Measurements from ENCODE around the gene SLC24A1. TPM values are rescaled to one million over a fixed set of nuclear protein-coding genes. Genes with fewer than 3 reads are reported as not detected.
A peak's percentile ranks its signal among the peaks of the same experiment; 100 is the strongest.

SLC24A1 gene
- total and polyA plus RNA-seq, 7 experiments from 2014 or later: 1.9 to 5.6 (median 4.5) TPM

DNA sequence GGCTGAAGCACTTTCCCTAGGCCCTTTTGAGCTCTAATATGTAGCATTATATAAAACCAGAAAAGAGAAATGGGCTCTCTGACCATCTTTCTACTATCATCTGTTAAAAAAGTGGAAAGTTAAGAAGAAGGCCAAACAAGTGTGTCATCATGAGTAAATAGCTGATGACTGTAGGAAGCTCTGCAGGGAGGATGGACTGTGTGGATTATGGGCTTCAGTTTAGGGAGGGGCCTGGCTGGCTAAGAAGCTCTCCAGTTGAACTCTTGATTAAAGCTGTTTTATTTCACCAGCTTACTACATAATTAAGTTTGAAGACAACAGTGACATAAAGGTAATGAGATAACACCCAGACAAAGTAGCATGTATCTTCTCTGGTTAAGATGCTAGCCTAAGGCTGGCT, 41.5 kb upstream of the SLC24A1 start:
- Mint-ChIP-seq H3K36me3 (peaks cover 12 to 65% (median 37%) of the 10 kb centered on the region in 5 donors), H3K9me3 (no peaks in the 10 kb centered on the region), H3K27me3 (no peaks in the 10 kb centered on the region), H3K27ac (peak overlapping the region in 8 of 9 donors; percentile 67 to 84 (median 77)), H3K4me1 (peaks cover 8 to 31% (median 25%) of the 10 kb centered on the region in 7 donors), H3K4me3 (no peak overlapping the region)
- peaks cover 11 to 20% of the 10 kb centered on the region in 2 donors for H3K4me1 ChIP-seq (ENCODE audit: control insufficient read depth in 2 of 2, insufficient read depth in 2 of 2, low read length in 2 of 2)
- H3K36me3 ChIP-seq (ENCODE audit: control insufficient read depth in 2 of 3, insufficient read depth in 3 of 3, low read length in 3 of 3): peaks cover 6 to 35% (median 7%) of the 10 kb centered on the region in 3 experiments
- DNase-seq (no peak), ATAC-seq (no peak)
- H3K27ac ChIP-seq (ENCODE audit: low read depth, low read length): peak overlapping the region; percentile 56
- H3K27me3 ChIP-seq (ENCODE audit: control insufficient read depth in 2 of 2, insufficient read depth in 2 of 2, low read length in 2 of 2): no peaks in the 10 kb centered on the region
- CTCF ChIA-PET: no interaction called here
- no peak overlapping the region for H3K4me3 ChIP-seq (ENCODE audit: low read length)
- POLR2A ChIA-PET: no interaction called here
- H3K9me3 ChIP-seq (ENCODE audit: control insufficient read depth in 2 of 3, low read length in 3 of 3): no peaks in the 10 kb centered on the region
- intact Hi-C loops (cut with micrococcal nuclease): no loop called here

- H3K27ac ChIP-seq (ENCODE audit: low read depth, low read length): peak overlapping the region; percentile 61
- H3K36me3 ChIP-seq (ENCODE audit: control insufficient read depth in 2 of 3, insufficient read depth in 3 of 3, low read length in 3 of 3): peaks cover 6 to 32% (median 7%) of the 10 kb centered on the region in 3 experiments
- Mint-ChIP-seq H3K4me3 (peak overlapping the region in 9 of 10 donors; percentile 9 to 73 (median 67)), H3K27me3 (no peaks in the 10 kb centered on the region), H3K36me3 (peaks cover 7 to 57% (median 36%) of the 10 kb centered on the region in 5 donors), H3K27ac (peak overlapping the region; percentile 89 to 95 (median 93)), H3K9me3 (peaks cover 0 to 2% (median 0%) of the 10 kb centered on the region in 11 donors), H3K4me1 (peaks cover 11 to 50% (median 40%) of the 10 kb centered on the region in 7 donors)
- ChIA-PET CTCF (no interaction called here), POLR2A (no interaction called here)
- no peaks in the 10 kb centered on the region for H3K27me3 ChIP-seq (ENCODE audit: control insufficient read depth in 2 of 2, insufficient read depth in 2 of 2, low read length in 2 of 2)
- intact Hi-C loops (cut with micrococcal nuclease): loop anchor here in 1 of 2 donors (1.0 kb wide), 1 partner anchor 28 kb away; the partner anchor contains the start of gene INTS14
- peaks cover 11 to 20% of the 10 kb centered on the region in 2 donors for H3K4me1 ChIP-seq (ENCODE audit: control insufficient read depth in 2 of 2, insufficient read depth in 2 of 2, low read length in 2 of 2)
- DNase-seq (peak in 8 of 9 donors; percentile 28 to 69 (median 55)), ATAC-seq (peak; percentile 75)
- no peaks in the 10 kb centered on the region for H3K9me3 ChIP-seq (ENCODE audit: control insufficient read depth in 2 of 3, low read length in 3 of 3)
- H3K4me3 ChIP-seq (ENCODE audit: low read length): no peak overlapping the region
Observed at GRCh38 chr15:65583701-65584100, 38.0 kb upstream of the SLC24A1 start.

GRCh38 chr15:65584241-65584640, 37.5 kb upstream of the SLC24A1 start:
- no peaks in the 10 kb centered on the region for H3K27me3 ChIP-seq (ENCODE audit: control insufficient read depth in 2 of 2, insufficient read depth in 2 of 2, low read length in 2 of 2)
- intact Hi-C loops (cut with micrococcal nuclease): no loop called here
- peak overlapping the region; percentile 89 to 95 (median 93) for H3K27ac Mint-ChIP-seq
- DNase-seq (no peak), ATAC-seq (no peak)
- no peak overlapping the region for H3K4me3 ChIP-seq (ENCODE audit: low read length)
- H3K27ac ChIP-seq (ENCODE audit: low read depth, low read length): peak overlapping the region; percentile 61
- peaks cover 11 to 50% (median 40%) of the 10 kb centered on the region in 7 donors for H3K4me1 Mint-ChIP-seq
- peak overlapping the region in 9 of 10 donors; percentile 9 to 73 (median 67) for H3K4me3 Mint-ChIP-seq
- H3K9me3 ChIP-seq (ENCODE audit: control insufficient read depth in 2 of 3, low read length in 3 of 3): no peaks in the 10 kb centered on the region
- H3K9me3 Mint-ChIP-seq: peaks cover 0 to 2% (median 0%) of the 10 kb centered on the region in 11 donors
- POLR2A ChIA-PET: interaction anchor here (1.1 to 1.3 kb wide), 2 partner anchors 10 to 27 kb away, joined by 3 to 6 read pairs; partner anchors contain the start of gene INTS14
- peaks cover 6 to 27% (median 11%) of the 10 kb centered on the region in 3 experiments for H3K36me3 ChIP-seq (ENCODE audit: control insufficient read depth in 2 of 3, insufficient read depth in 3 of 3, low read length in 3 of 3)
- H3K36me3 Mint-ChIP-seq: peaks cover 7 to 54% (median 36%) of the 10 kb centered on the region in 5 donors
- peaks cover 11 to 20% of the 10 kb centered on the region in 2 donors for H3K4me1 ChIP-seq (ENCODE audit: control insufficient read depth in 2 of 2, insufficient read depth in 2 of 2, low read length in 2 of 2)
- CTCF ChIA-PET: no interaction called here
- H3K27me3 Mint-ChIP-seq: no peaks in the 10 kb centered on the region

DNA sequence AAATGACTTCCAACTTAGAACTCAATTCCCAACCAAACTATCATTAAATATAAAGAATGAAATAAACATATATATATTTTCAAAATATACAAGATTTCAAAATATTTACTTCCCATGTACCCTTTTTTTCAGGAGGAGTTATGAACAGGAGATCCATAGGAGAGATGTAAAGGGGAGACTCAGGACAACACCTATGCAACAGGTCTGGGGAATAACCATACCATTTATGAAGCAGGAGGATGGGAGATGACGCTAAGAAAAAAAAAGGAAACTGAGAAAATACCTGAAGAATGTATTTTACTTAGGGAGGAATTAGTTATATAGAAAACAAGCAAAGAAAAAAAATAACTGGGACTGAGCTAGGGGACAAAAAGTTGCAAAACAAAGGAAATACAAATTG, 34.6 kb upstream of the SLC24A1 start:
- ATAC-seq (no peak), DNase-seq (no peak)
- intact Hi-C loops (cut with micrococcal nuclease): no loop called here
- no peak overlapping the region for H3K27ac ChIP-seq (ENCODE audit: low read depth, low read length)
- peaks cover 0 to 2% (median 0%) of the 10 kb centered on the region in 11 donors for H3K9me3 Mint-ChIP-seq
- H3K4me1 ChIP-seq (ENCODE audit: control insufficient read depth in 2 of 2, insufficient read depth in 2 of 2, low read length in 2 of 2): peaks cover 11 to 20% of the 10 kb centered on the region in 2 donors
- H3K27me3 ChIP-seq (ENCODE audit: control insufficient read depth in 2 of 2, insufficient read depth in 2 of 2, low read length in 2 of 2): no peaks in the 10 kb centered on the region
- peaks cover 12 to 56% (median 40%) of the 10 kb centered on the region in 7 donors for H3K4me1 Mint-ChIP-seq
- no peaks in the 10 kb centered on the region for H3K9me3 ChIP-seq (ENCODE audit: control insufficient read depth in 2 of 3, low read length in 3 of 3)
- H3K27ac Mint-ChIP-seq: peak overlapping the region in 7 of 9 donors; percentile 8 to 94 (median 62)
- no peaks in the 10 kb centered on the region for H3K27me3 Mint-ChIP-seq
- peaks cover 5 to 33% (median 18%) of the 10 kb centered on the region in 3 experiments for H3K36me3 ChIP-seq (ENCODE audit: control insufficient read depth in 2 of 3, insufficient read depth in 3 of 3, low read length in 3 of 3)
- no peak overlapping the region for H3K4me3 ChIP-seq (ENCODE audit: low read length)
- ChIA-PET CTCF (no interaction called here), POLR2A (no interaction called here)
- no peak overlapping the region for H3K4me3 Mint-ChIP-seq
- peaks cover 24 to 66% (median 53%) of the 10 kb centered on the region in 5 donors for H3K36me3 Mint-ChIP-seq

DNA sequence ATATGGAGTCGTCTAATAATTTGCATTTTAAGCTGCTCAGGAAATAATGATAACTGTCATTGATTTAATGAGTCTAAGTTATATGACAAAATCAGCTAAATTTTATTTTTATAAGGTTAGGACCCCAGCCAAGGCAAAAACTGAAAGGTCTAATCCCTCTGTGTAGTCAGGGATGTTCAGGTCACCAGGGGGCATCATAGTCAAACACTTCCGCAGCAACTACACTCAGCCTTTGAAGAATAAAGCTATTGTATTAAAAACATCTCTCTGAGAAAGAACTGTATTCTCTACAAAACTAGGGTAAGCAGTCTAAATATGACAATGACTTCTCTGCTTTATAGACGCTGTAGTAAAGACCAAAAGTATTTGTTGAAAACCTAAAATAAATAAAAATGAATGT, 25.8 kb upstream of the SLC24A1 start:
- Mint-ChIP-seq H3K4me3 (no peak overlapping the region), H3K4me1 (peaks cover 0 to 5% (median 0%) of the 10 kb centered on the region in 7 donors), H3K36me3 (peaks cover 10 to 43% (median 17%) of the 10 kb centered on the region in 5 donors), H3K9me3 (no peaks in the 10 kb centered on the region), H3K27me3 (no peaks in the 10 kb centered on the region), H3K27ac (no peak overlapping the region)
- no peaks in the 10 kb centered on the region for H3K4me1 ChIP-seq (ENCODE audit: control insufficient read depth in 2 of 2, insufficient read depth in 2 of 2, low read length in 2 of 2)
- H3K9me3 ChIP-seq (ENCODE audit: control insufficient read depth in 2 of 3, low read length in 3 of 3): no peaks in the 10 kb centered on the region
- intact Hi-C loops (cut with micrococcal nuclease): loop anchor here in 1 of 2 donors (2.0 kb wide), 1 partner anchor 261 kb away; no protein-coding TSS in a partner anchor
- CTCF ChIA-PET: interaction anchor here (1.1 kb wide), 1 partner anchor 902 kb away, joined by 4 read pairs; the partner anchor contains the start of gene SNAPC5
- POLR2A ChIA-PET: no interaction called here
- no peak overlapping the region for H3K27ac ChIP-seq (ENCODE audit: low read depth, low read length)
- H3K4me3 ChIP-seq (ENCODE audit: low read length): no peak overlapping the region
- H3K27me3 ChIP-seq (ENCODE audit: control insufficient read depth in 2 of 2, insufficient read depth in 2 of 2, low read length in 2 of 2): no peaks in the 10 kb centered on the region
- peak in 2 of 9 donors; percentile 13 to 26 for DNase-seq
- ATAC-seq: no peak
- peaks cover 19 to 81% (median 25%) of the 10 kb centered on the region in 3 experiments for H3K36me3 ChIP-seq (ENCODE audit: control insufficient read depth in 2 of 3, insufficient read depth in 3 of 3, low read length in 3 of 3)

DNA sequence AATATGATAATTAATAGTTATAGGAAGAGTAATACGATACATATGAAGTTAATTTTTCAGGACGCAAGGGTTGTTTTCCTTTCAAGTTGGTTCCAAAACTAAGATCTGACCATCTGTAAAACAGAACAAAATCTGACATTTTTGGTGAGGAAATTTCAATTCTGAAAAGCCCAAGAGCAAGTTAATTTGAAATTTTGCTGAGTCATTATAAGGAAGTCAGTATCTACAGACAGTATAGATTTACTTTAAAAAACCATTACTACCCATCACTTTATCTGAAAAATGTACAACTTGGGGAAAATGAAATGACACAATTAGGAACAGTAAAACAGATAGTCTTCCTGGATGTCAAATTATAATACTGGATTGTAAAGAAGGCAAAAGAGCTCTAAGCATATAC, 23.3 kb upstream of the SLC24A1 start:
- Histone ChIP-seq H3K4me1 (ENCODE audit: control insufficient read depth in 2 of 2, insufficient read depth in 2 of 2, low read length in 2 of 2) (no peaks in the 10 kb centered on the region), H3K36me3 (ENCODE audit: control insufficient read depth in 2 of 3, insufficient read depth in 3 of 3, low read length in 3 of 3) (peaks cover 13 to 76% (median 19%) of the 10 kb centered on the region in 3 experiments), H3K9me3 (ENCODE audit: control insufficient read depth in 2 of 3, low read length in 3 of 3) (no peaks in the 10 kb centered on the region), H3K27ac (ENCODE audit: low read depth, low read length) (no peak overlapping the region), H3K4me3 (ENCODE audit: low read length) (no peak overlapping the region), H3K27me3 (ENCODE audit: control insufficient read depth in 2 of 2, insufficient read depth in 2 of 2, low read length in 2 of 2) (no peaks in the 10 kb centered on the region)
- Mint-ChIP-seq H3K9me3 (no peaks in the 10 kb centered on the region), H3K27me3 (no peaks in the 10 kb centered on the region), H3K4me3 (no peak overlapping the region), H3K27ac (no peak overlapping the region), H3K36me3 (peaks cover 4 to 36% (median 13%) of the 10 kb centered on the region in 5 donors), H3K4me1 (peaks cover 0 to 5% (median 0%) of the 10 kb centered on the region in 7 donors)
- intact Hi-C loops (cut with micrococcal nuclease): no loop called here
- POLR2A ChIA-PET: interaction anchor here (1.3 kb wide), 1 partner anchor 13 kb away, joined by 4 read pairs; the partner anchor contains the start of gene INTS14
- ATAC-seq: no peak
- CTCF ChIA-PET: interaction anchor here (1.3 kb wide), 1 partner anchor 694 kb away, joined by 3 read pairs; no protein-coding TSS in a partner anchor
- no peak for DNase-seq
